Colonic mucosa (tissue), 4 donors: ENCODE results near the gene NCBP3. TPM values are rescaled to one million over a fixed set of nuclear protein-coding genes. Genes with fewer than 3 reads are reported as not detected.

ENCODE experiments used
- DNase-seq: peaks from one replicate; pipeline ENCODE4 v3.0.0-alpha.2; 2020
- H3K27ac ChIP-seq: fragments of 200-600 bp; one replicate; pipeline ENCODE4 v1.8.0; 2021
- H3K27me3 ChIP-seq: fragments of 200-600 bp; one replicate; pipeline ENCODE4 v1.8.0; 2021
- H3K36me3 ChIP-seq: fragments of 200-600 bp; one replicate; pipeline ENCODE4 v1.8.0; 2021
- H3K4me1 ChIP-seq: fragments of 200-600 bp; one replicate; pipeline ENCODE4 v1.8.0; 2021; ENCODE audit warnings: mild to moderate bottlenecking
- H3K4me3 ChIP-seq: fragments of 200-600 bp; one replicate; pipeline ENCODE4 v1.8.0; 2021
- H3K9ac ChIP-seq, 2 donors: one replicate each; pipeline ENCODE4 v1.7.0; 2013; ENCODE audit warnings: control low read depth in 2 of 2, low read depth in 2 of 2, low read length in 2 of 2
- H3K9me3 ChIP-seq: fragments of 200-600 bp; one replicate; pipeline ENCODE4 v1.8.0; 2021
- intact Hi-C: fragments of 100-400 bp; cut with DNase I; formaldehyde crosslinking; loops from one replicate; pipeline ENCODE4 v1.14.1; 2022
- total RNA-seq, 2 donors: library from RNA; stranded (reverse); fragmentation: NEBNext Ultra II Directional in 1 of 2; extraction: Animal tissue kit (Norgen Biotek cat#: 25700) in 1 of 2; gene quantifications; one replicate each; pipeline ENCODE4 v1.2.1, GENCODE V29; 2021
- TF ChIP-seq, protein P1 (sequence below): fragments of 200-600 bp; IDR thresholded peaks from one replicate; pipeline ENCODE4 v1.8.0; 2022; ENCODE audit warnings: antibody characterized with exemption, mild to moderate bottlenecking
- donor health status: healthy.
- donor health status: DM: no; HTN: no; CAD: no.
- donor health status: DM: no; HTN: no; CAD: no.

NCBP3 gene, protein sequence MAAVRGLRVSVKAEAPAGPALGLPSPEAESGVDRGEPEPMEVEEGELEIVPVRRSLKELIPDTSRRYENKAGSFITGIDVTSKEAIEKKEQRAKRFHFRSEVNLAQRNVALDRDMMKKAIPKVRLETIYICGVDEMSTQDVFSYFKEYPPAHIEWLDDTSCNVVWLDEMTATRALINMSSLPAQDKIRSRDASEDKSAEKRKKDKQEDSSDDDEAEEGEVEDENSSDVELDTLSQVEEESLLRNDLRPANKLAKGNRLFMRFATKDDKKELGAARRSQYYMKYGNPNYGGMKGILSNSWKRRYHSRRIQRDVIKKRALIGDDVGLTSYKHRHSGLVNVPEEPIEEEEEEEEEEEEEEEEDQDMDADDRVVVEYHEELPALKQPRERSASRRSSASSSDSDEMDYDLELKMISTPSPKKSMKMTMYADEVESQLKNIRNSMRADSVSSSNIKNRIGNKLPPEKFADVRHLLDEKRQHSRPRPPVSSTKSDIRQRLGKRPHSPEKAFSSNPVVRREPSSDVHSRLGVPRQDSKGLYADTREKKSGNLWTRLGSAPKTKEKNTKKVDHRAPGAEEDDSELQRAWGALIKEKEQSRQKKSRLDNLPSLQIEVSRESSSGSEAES
- 10 to 100 TPM; 31.3 to 41.2 TPM for total RNA-seq

DNA sequence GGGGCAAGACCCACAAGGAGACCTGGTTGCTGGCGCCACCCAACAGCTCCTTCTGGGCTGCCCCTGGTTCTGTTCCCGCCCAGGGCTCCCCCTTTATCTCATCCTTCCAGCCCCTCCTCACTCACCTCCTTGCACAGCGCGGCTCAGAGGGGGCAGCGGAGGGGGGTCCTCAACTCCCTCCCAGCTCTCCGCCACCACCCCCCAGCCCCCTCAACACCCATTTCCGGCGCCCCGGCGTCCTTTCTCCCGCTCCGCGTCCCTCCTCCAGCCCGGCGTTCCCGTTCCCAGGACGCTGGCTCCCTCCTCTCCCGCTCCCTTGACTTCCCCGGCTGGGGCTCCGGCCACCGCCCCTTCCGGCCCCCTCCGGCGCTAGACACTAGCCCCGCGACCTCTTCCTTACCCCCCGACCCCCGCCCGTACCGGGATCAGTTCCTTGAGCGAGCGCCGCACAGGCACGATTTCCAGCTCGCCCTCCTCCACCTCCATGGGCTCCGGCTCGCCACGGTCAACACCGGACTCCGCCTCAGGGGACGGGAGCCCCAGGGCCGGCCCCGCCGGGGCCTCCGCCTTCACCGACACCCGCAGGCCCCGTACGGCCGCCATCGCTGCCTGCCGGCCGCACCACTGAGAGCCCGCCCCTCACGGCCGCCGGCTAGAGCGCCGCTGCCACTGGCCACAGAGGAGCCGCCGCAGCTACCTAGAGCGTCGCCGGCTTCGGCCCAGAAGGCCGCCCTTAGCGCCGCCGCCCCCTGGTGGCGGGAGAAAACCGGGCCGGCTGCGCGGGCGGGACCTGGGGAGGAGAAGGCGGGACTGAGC is at the start of gene NCBP3:
TSS of gene NCBP3 (minus strand) at position 626 of the 816 bp plus-strand sequence. CDS start at position 603, 23 bp downstream.
- no peaks in the 10 kb centered on the region for H3K27me3 ChIP-seq
- TF ChIP-seq, protein P1, sequence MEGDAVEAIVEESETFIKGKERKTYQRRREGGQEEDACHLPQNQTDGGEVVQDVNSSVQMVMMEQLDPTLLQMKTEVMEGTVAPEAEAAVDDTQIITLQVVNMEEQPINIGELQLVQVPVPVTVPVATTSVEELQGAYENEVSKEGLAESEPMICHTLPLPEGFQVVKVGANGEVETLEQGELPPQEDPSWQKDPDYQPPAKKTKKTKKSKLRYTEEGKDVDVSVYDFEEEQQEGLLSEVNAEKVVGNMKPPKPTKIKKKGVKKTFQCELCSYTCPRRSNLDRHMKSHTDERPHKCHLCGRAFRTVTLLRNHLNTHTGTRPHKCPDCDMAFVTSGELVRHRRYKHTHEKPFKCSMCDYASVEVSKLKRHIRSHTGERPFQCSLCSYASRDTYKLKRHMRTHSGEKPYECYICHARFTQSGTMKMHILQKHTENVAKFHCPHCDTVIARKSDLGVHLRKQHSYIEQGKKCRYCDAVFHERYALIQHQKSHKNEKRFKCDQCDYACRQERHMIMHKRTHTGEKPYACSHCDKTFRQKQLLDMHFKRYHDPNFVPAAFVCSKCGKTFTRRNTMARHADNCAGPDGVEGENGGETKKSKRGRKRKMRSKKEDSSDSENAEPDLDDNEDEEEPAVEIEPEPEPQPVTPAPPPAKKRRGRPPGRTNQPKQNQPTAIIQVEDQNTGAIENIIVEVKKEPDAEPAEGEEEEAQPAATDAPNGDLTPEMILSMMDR, result peak; percentile 87
- no peaks in the 10 kb centered on the region for H3K4me1 ChIP-seq
- H3K27ac ChIP-seq, result peak within 1 kb of the TSS; percentile 45
- peak; percentile 90 for DNase-seq
- H3K36me3 ChIP-seq, result no peaks in the 10 kb centered on the region
- peak within 1 kb of the TSS; percentile 93 for H3K4me3 ChIP-seq
- H3K9ac ChIP-seq, result peak within 1 kb of the TSS; percentile 90 to 94
- intact Hi-C loops, result no loop called here
- no peaks in the 10 kb centered on the region for H3K9me3 ChIP-seq

DNA sequence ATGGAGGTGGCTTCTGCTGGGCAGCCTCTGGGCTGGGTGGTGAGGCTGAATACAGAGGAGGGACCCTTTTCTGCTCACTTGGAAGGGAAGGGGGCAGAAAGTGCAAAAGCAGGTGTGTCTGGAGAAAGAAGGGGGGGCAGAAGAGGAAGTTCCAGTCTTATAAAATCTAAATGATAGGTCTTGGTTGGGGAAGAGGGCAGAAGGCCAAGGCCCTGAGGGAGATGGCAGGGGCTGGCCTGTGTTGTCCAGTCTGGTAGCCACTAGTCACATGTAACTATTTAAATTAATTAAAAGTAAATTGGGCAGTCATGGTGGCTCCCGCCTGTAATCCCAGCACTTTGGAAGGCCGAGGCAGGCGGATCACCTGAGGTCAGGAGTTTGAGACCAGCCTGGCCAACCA is 49.3 kb upstream of the NCBP3 start:
- TF ChIP-seq, protein P1, result no peak
- H3K4me1 ChIP-seq, result peaks cover 31% of the 10 kb centered on the region
- no peaks in the 10 kb centered on the region for H3K36me3 ChIP-seq
- H3K27me3 ChIP-seq, result no peaks in the 10 kb centered on the region
- H3K9me3 ChIP-seq, result no peaks in the 10 kb centered on the region
- peak overlapping the region; percentile 29 to 88 for H3K9ac ChIP-seq
- peak overlapping the region; percentile 91 for H3K27ac ChIP-seq
- DNase-seq, result peak; percentile 29
- no peak overlapping the region for H3K4me3 ChIP-seq
- intact Hi-C loops, result no loop called here

DNA sequence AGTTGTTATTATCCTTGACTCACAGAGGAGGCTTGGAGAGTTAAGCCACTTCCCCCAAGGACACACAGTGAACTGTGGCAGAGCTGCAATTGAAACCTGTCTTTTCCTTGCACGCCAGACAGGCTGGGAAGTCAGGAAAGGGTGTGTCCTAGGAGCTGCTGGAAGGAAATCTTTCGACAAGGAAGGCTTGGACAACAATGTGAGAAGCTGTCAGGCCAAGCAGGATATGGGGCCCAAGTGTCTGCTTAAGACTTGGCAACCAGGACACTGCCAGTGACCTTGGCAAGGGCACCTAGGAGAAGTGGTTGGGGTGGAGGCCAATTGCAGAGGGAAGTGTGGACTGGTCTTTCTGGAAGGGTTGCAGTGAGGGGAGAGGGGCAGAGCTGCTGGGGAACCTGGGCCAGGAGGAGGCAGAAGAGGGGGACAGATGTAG is 48.9 kb upstream of the NCBP3 start:
- no peaks in the 10 kb centered on the region for H3K36me3 ChIP-seq

DNA sequence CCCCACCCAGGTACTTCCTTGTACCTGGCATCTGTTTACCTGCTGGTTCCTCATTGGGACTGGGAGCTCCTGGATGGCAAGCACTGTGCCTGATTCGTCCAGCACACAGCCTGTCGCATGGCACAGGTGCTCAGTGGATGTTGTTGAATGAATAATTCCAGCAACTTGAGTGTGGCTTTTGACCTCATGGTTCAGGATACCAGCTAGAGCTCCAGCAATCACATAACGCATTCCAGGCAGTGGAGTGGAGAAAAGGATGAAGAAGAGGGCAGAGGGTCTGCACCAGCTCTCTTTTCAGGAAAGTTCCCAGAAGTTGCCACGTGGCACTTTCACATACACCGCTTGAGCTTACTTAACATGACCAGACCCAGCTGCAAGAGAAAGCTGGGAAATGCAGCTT is 48.1 kb upstream of the NCBP3 start:
- Histone ChIP-seq H3K4me3 (no peak overlapping the region), H3K9ac (peak overlapping the region; percentile 31 to 88), H3K27ac (peak overlapping the region; percentile 91), H3K4me1 (peaks cover 31% of the 10 kb centered on the region), H3K27me3 (no peaks in the 10 kb centered on the region), H3K36me3 (no peaks in the 10 kb centered on the region), H3K9me3 (no peaks in the 10 kb centered on the region)
- peak; percentile 53 for DNase-seq
- intact Hi-C loops, result no loop called here
- TF ChIP-seq, protein P1, result no peak

More for the DNA sequence above, 48.9 kb upstream of the NCBP3 start:
- TF ChIP-seq, protein P1, result no peak
- H3K4me3 ChIP-seq, result no peak overlapping the region
- no peaks in the 10 kb centered on the region for H3K27me3 ChIP-seq
- intact Hi-C loops, result no loop called here
- no peaks in the 10 kb centered on the region for H3K9me3 ChIP-seq
- peak overlapping the region; percentile 29 to 88 for H3K9ac ChIP-seq
- peak; percentile 79 for DNase-seq
- H3K27ac ChIP-seq, result peak overlapping the region; percentile 91
- peaks cover 31% of the 10 kb centered on the region for H3K4me1 ChIP-seq

DNA sequence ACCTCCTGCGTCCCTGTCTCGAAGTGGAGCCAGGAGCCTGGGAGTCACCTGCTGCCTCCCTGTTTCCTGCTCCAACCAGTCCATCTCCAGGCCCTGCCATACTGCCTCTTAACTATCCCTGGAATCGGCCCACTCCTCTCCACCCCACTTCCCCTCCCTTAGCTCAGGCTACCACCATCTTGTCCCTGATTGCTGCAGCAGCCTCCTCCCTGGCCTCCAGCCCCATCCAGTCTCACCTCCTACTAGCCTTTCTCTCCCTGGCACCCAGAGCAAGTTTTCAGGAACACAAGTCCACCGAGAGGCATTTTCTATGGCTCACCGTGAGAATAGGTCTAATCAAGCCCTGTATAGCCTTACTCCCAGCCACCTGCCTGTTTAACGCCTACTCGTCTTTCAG is 47.7 kb upstream of the NCBP3 start:
- Histone ChIP-seq H3K4me3 (peak overlapping the region; percentile 85), H3K4me1 (peaks cover 31% of the 10 kb centered on the region), H3K36me3 (no peaks in the 10 kb centered on the region), H3K27me3 (no peaks in the 10 kb centered on the region), H3K9ac (peak overlapping the region; percentile 72 to 88), H3K27ac (peak overlapping the region; percentile 91), H3K9me3 (no peaks in the 10 kb centered on the region)
- TF ChIP-seq, protein P1, result no peak
- intact Hi-C loops, result no loop called here
- DNase-seq, result no peak
